ENCODE data around the gene LYST. TPM values are rescaled to one million over a fixed set of nuclear protein-coding genes. Genes with fewer than 3 reads are reported as not detected.
A peak's percentile ranks its signal among the peaks of the same experiment; 100 is the strongest.

Gene LYST
- total and polyA plus RNA-seq, 2 experiments from 2014 or later, result 3.0 to 6.1 TPM

- Histone ChIP-seq H3K4me2 (no peak overlapping the region), H3K9me2 (replicated peaks; ENCODE audit: insufficient read depth) (no peaks in the 10 kb centered on the region), H3K79me2 (no peaks in the 10 kb centered on the region), H3K9me3 (ENCODE audit: low read depth) (no peaks in the 10 kb centered on the region), H3K4me1 (ENCODE audit: insufficient read depth) (peaks cover 3% of the 10 kb centered on the region), H3K4me3 (no peak overlapping the region), H4K20me1 (ENCODE audit: insufficient read depth, poor library complexity, severe bottlenecking) (no peaks in the 10 kb centered on the region), H3K27ac (no peak overlapping the region), H2AFZ (no peak overlapping the region), H3K36me3 (replicated peaks; ENCODE audit: insufficient read depth, low read depth) (no peaks in the 10 kb centered on the region), H3K27me3 (no peaks in the 10 kb centered on the region)
- WGBS (ENCODE audit: low lambda C conversion rate, missing lambda C conversion rate), result 91% methylated on average over 3 of the region's 3 CpGs
- TF ChIP-seq EZH2 (IDR thresholded peaks at IDR 0.05; ENCODE audit: borderline replicate concordance), result no peak
- TF ChIP-seq CTCF (IDR thresholded peaks at IDR 0.05; ENCODE audit: poor library complexity), result no peak
- TF ChIP-seq EZH2phosphoT487 (IDR thresholded peaks at IDR 0.05; ENCODE audit: low read depth, severe bottlenecking, unreplicated experiment), result no peak
- DNase-seq (ENCODE audit: low spot score), result no peak
Measured at GRCh38 chr1:235617140-235617539, 249.6 kb downstream of the LYST start.

- no peaks in the 10 kb centered on the region for H3K9me3 ChIP-seq (ENCODE audit: low read depth)
- TF ChIP-seq CTCF (IDR thresholded peaks at IDR 0.05; ENCODE audit: poor library complexity) (no peak), EZH2 (IDR thresholded peaks at IDR 0.05; ENCODE audit: borderline replicate concordance) (no peak), EZH2phosphoT487 (IDR thresholded peaks at IDR 0.05; ENCODE audit: low read depth, severe bottlenecking, unreplicated experiment) (no peak)
- DNase-seq (ENCODE audit: low spot score), result no peak
- H3K4me1 ChIP-seq (ENCODE audit: insufficient read depth), result peaks cover 3% of the 10 kb centered on the region
- H3K27me3 ChIP-seq, result no peaks in the 10 kb centered on the region
- no peak overlapping the region for H2AFZ ChIP-seq
- no peaks in the 10 kb centered on the region for H3K79me2 ChIP-seq
- H3K36me3 ChIP-seq (replicated peaks; ENCODE audit: insufficient read depth, low read depth), result no peaks in the 10 kb centered on the region
- WGBS (ENCODE audit: low lambda C conversion rate, missing lambda C conversion rate), result 77% methylated on average over 7 of the region's 7 CpGs
- no peak overlapping the region for H3K4me2 ChIP-seq
- H3K4me3 ChIP-seq, result no peak overlapping the region
- H4K20me1 ChIP-seq (ENCODE audit: insufficient read depth, poor library complexity, severe bottlenecking), result no peaks in the 10 kb centered on the region
- H3K9me2 ChIP-seq (replicated peaks; ENCODE audit: insufficient read depth), result no peaks in the 10 kb centered on the region
- H3K27ac ChIP-seq, result no peak overlapping the region
Measured at GRCh38 chr1:235614442-235614954, 252.2 kb downstream of the LYST start.

DNA sequence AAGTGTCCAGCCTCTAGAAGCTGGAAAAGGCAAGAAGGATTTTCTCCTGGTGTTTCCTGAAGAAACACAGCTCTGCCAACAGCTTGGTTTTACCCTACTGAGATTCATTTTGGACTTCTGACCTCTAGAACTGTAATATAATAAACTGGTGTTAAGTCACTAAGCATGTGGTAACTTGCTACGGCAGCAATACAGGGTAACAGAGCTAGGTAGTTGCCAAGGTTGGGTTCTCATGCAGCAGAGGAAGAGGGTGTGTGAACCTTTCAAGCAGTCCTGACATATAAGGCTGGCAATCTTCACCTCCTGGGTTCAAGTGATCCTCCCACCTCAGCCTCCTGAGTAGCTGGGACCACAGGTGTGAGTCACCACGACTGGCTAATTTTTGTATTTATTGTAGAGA, 253.1 kb downstream of the LYST start:
- Histone ChIP-seq H3K36me3 (replicated peaks; ENCODE audit: insufficient read depth, low read depth) (no peaks in the 10 kb centered on the region), H3K27ac (peak overlapping the region; percentile 63), H3K4me1 (ENCODE audit: insufficient read depth) (peaks cover 3% of the 10 kb centered on the region), H3K27me3 (no peaks in the 10 kb centered on the region), H2AFZ (no peak overlapping the region), H3K4me3 (no peak overlapping the region), H3K79me2 (no peaks in the 10 kb centered on the region), H4K20me1 (ENCODE audit: insufficient read depth, poor library complexity, severe bottlenecking) (no peaks in the 10 kb centered on the region), H3K9me2 (replicated peaks; ENCODE audit: insufficient read depth) (no peaks in the 10 kb centered on the region), H3K4me2 (no peak overlapping the region), H3K9me3 (ENCODE audit: low read depth) (no peaks in the 10 kb centered on the region)
- peak; percentile 34 for DNase-seq (ENCODE audit: low spot score)
- WGBS (ENCODE audit: low lambda C conversion rate, missing lambda C conversion rate), result 76% methylated on average over 2 of the region's 2 CpGs
- no peak for TF ChIP-seq EZH2 (IDR thresholded peaks at IDR 0.05; ENCODE audit: borderline replicate concordance)
- TF ChIP-seq EZH2phosphoT487 (IDR thresholded peaks at IDR 0.05; ENCODE audit: low read depth, severe bottlenecking, unreplicated experiment), result no peak
- no peak for TF ChIP-seq CTCF (IDR thresholded peaks at IDR 0.05; ENCODE audit: poor library complexity)

Data from hepatocyte (in vitro differentiated cells).